ENCODE results near the gene UBR2.

GRCh38 chr6:42711930-42712329, 148.1 kb downstream of the UBR2 start:
- TF ChIP-seq, protein P1, sequence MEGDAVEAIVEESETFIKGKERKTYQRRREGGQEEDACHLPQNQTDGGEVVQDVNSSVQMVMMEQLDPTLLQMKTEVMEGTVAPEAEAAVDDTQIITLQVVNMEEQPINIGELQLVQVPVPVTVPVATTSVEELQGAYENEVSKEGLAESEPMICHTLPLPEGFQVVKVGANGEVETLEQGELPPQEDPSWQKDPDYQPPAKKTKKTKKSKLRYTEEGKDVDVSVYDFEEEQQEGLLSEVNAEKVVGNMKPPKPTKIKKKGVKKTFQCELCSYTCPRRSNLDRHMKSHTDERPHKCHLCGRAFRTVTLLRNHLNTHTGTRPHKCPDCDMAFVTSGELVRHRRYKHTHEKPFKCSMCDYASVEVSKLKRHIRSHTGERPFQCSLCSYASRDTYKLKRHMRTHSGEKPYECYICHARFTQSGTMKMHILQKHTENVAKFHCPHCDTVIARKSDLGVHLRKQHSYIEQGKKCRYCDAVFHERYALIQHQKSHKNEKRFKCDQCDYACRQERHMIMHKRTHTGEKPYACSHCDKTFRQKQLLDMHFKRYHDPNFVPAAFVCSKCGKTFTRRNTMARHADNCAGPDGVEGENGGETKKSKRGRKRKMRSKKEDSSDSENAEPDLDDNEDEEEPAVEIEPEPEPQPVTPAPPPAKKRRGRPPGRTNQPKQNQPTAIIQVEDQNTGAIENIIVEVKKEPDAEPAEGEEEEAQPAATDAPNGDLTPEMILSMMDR (conservative IDR thresholded peaks at IDR 0.05): no peak
- no peak for TF ChIP-seq EZH2 (IDR thresholded peaks at IDR 0.05; ENCODE audit: low read depth)

Data from PC-9 (cell line).